Activated naive CD4-positive, alpha-beta T cell treated with anti-CD3 and anti-CD28 coated beads, Interleukin-2, amount 50 U/mL, for 24 hours (primary cell): ENCODE results near the gene DPAGT1.
"Not testable (repeated sequence)": the region's sequence is repeated elsewhere in the genome, so short reads cannot be mapped to it uniquely, and the experiment has no call there.

ENCODE experiments used
- H3K27ac Mint-ChIP-seq: one replicate; pipeline ENCODE4 v1.8.0; 2021; ENCODE audit warnings: mild to moderate bottlenecking, mixed read lengths
- H3K27me3 Mint-ChIP-seq: one replicate; pipeline ENCODE4 v1.8.0; 2021; ENCODE audit warnings: mixed read lengths
- H3K36me3 Mint-ChIP-seq: one replicate; pipeline ENCODE4 v1.8.0; 2021; ENCODE audit warnings: mixed read lengths
- H3K4me1 Mint-ChIP-seq: one replicate; pipeline ENCODE4 v1.8.0; 2021; ENCODE audit warnings: mixed read lengths
- H3K4me3 Mint-ChIP-seq: one replicate; pipeline ENCODE4 v1.8.0; 2021; ENCODE audit warnings: mild to moderate bottlenecking, mixed read lengths
- H3K9me3 Mint-ChIP-seq: one replicate; pipeline ENCODE4 v1.8.0; 2021; ENCODE audit warnings: mixed read lengths

DPAGT1 gene

GRCh38 chr11:119107538-119108145 is 6.0 kb upstream of the DPAGT1 start:
- H3K4me3 Mint-ChIP-seq: peak overlapping the region; percentile 94
- no peaks in the 10 kb centered on the region for H3K9me3 Mint-ChIP-seq
- H3K27me3 Mint-ChIP-seq: no peaks in the 10 kb centered on the region
- H3K27ac Mint-ChIP-seq: peak overlapping the region; percentile 82
- peaks cover 6% of the 10 kb centered on the region for H3K36me3 Mint-ChIP-seq
- H3K4me1 Mint-ChIP-seq: peaks cover 52% of the 10 kb centered on the region

- Mint-ChIP-seq H3K27me3 (no peaks in the 10 kb centered on the region), H3K4me1 (peaks cover 56% of the 10 kb centered on the region), H3K36me3 (peaks cover 6% of the 10 kb centered on the region), H3K9me3 (no peaks in the 10 kb centered on the region), H3K4me3 (peak within 1 kb of the TSS; percentile 94), H3K27ac (peak within 1 kb of the TSS; percentile 87)
These were observed 5.2 kb upstream of the DPAGT1 start, which contains the start of gene C2CD2L for GRCh38 chr11:119106564-119107537. C2CD2L (plus strand) TSS chr11:119107344; CDS start chr11:119107742, 398 bp downstream.

GRCh38 chr11:119103793-119104192 is 2.1 kb upstream of the DPAGT1 start:
- peaks cover 53% of the 10 kb centered on the region for H3K4me1 Mint-ChIP-seq
- peak overlapping the region; percentile 15 for H3K4me3 Mint-ChIP-seq
- H3K36me3 Mint-ChIP-seq: peaks cover 2% of the 10 kb centered on the region
- H3K27ac Mint-ChIP-seq: peak overlapping the region; percentile 26
- no peaks in the 10 kb centered on the region for H3K27me3 Mint-ChIP-seq
- no peaks in the 10 kb centered on the region for H3K9me3 Mint-ChIP-seq

GRCh38 chr11:119103161-119103664 is 1.6 kb upstream of the DPAGT1 start:
- not testable (repeated sequence) for H3K36me3 Mint-ChIP-seq, H3K9me3 Mint-ChIP-seq, H3K27me3 Mint-ChIP-seq
- Mint-ChIP-seq H3K4me1 (peaks cover 50% of the 10 kb centered on the region), H3K4me3 (peak overlapping the region; percentile 98), H3K27ac (peak overlapping the region; percentile 30)

GRCh38 chr11:119100994-119101758 is 477 bp downstream of the DPAGT1 start:
- H3K9me3 Mint-ChIP-seq: no peaks in the 10 kb centered on the region
- H3K4me1 Mint-ChIP-seq: peaks cover 43% of the 10 kb centered on the region
- H3K27ac Mint-ChIP-seq: peak overlapping the region; percentile 99
- no peaks in the 10 kb centered on the region for H3K27me3 Mint-ChIP-seq
- H3K4me3 Mint-ChIP-seq: peak overlapping the region; percentile 98
- peaks cover 13% of the 10 kb centered on the region for H3K36me3 Mint-ChIP-seq

GRCh38 chr11:119100246-119100970 is 1.2 kb downstream of the DPAGT1 start:
- Mint-ChIP-seq H3K4me3 (peak overlapping the region; percentile 98), H3K36me3 (peaks cover 13% of the 10 kb centered on the region), H3K9me3 (no peaks in the 10 kb centered on the region), H3K27me3 (no peaks in the 10 kb centered on the region), H3K27ac (peak overlapping the region; percentile 90), H3K4me1 (peaks cover 47% of the 10 kb centered on the region)

- H3K27me3 Mint-ChIP-seq: no peaks in the 10 kb centered on the region
- H3K27ac Mint-ChIP-seq: no peak overlapping the region
These were observed 1.9 kb downstream of the DPAGT1 start for GRCh38 chr11:119099711-119100110.

GRCh38 chr11:119095066-119095880 is 6.4 kb downstream of the DPAGT1 start:
- Mint-ChIP-seq H3K4me1 (peaks cover 38% of the 10 kb centered on the region), H3K36me3 (peaks cover 13% of the 10 kb centered on the region), H3K4me3 (peak overlapping the region; percentile 92), H3K27me3 (no peaks in the 10 kb centered on the region), H3K27ac (peak overlapping the region; percentile 92), H3K9me3 (no peaks in the 10 kb centered on the region)

More at GRCh38 chr11:119099711-119100110, 1.9 kb downstream of the DPAGT1 start:
- Mint-ChIP-seq H3K9me3 (no peaks in the 10 kb centered on the region), H3K4me1 (peaks cover 48% of the 10 kb centered on the region), H3K36me3 (peaks cover 13% of the 10 kb centered on the region), H3K4me3 (peak overlapping the region; percentile 98)

- no peaks in the 10 kb centered on the region for H3K27me3 Mint-ChIP-seq
- H3K4me1 Mint-ChIP-seq: peaks cover 32% of the 10 kb centered on the region
These were observed 6.9 kb downstream of the DPAGT1 start for GRCh38 chr11:119094816-119095065.

GRCh38 chr11:119093942-119094815 is 7.5 kb downstream of the DPAGT1 start:
- H3K4me3 Mint-ChIP-seq: peak overlapping the region; percentile 93
- H3K4me1 Mint-ChIP-seq: peaks cover 31% of the 10 kb centered on the region
- peak overlapping the region; percentile 90 for H3K27ac Mint-ChIP-seq
- H3K27me3 Mint-ChIP-seq: no peaks in the 10 kb centered on the region
- peaks cover 13% of the 10 kb centered on the region for H3K36me3 Mint-ChIP-seq
- H3K9me3 Mint-ChIP-seq: no peaks in the 10 kb centered on the region

More at GRCh38 chr11:119094816-119095065, 6.9 kb downstream of the DPAGT1 start:
- Mint-ChIP-seq H3K4me3 (peak overlapping the region; percentile 92), H3K27ac (peak overlapping the region; percentile 92), H3K9me3 (no peaks in the 10 kb centered on the region), H3K36me3 (peaks cover 13% of the 10 kb centered on the region)

GRCh38 chr11:119092880-119093842 is 8.5 kb downstream of the DPAGT1 start:
- peak overlapping the region; percentile 90 for H3K27ac Mint-ChIP-seq
- H3K36me3 Mint-ChIP-seq: peaks cover 6% of the 10 kb centered on the region
- peaks cover 25% of the 10 kb centered on the region for H3K4me1 Mint-ChIP-seq
- H3K4me3 Mint-ChIP-seq: peak overlapping the region; percentile 93
- no peaks in the 10 kb centered on the region for H3K27me3 Mint-ChIP-seq
- no peaks in the 10 kb centered on the region for H3K9me3 Mint-ChIP-seq

GRCh38 chr11:119091966-119092879 is 9.4 kb downstream of the DPAGT1 start:
- Mint-ChIP-seq H3K4me1 (peaks cover 30% of the 10 kb centered on the region), H3K27me3 (no peaks in the 10 kb centered on the region), H3K36me3 (peaks cover 2% of the 10 kb centered on the region), H3K27ac (peak overlapping the region; percentile 26), H3K4me3 (peak overlapping the region; percentile 52), H3K9me3 (no peaks in the 10 kb centered on the region)
